Keratinocyte (primary cell): ENCODE data around the gene DENND1A. TPM values are rescaled to one million over a fixed set of nuclear protein-coding genes. Genes with fewer than 3 reads are reported as not detected.

Experiments used
- DNase-seq: peaks from one replicate; pipeline ENCODE4 v3.0.0-alpha.2; 2011; ENCODE audit warnings: low read depth, missing footprints, low spot score
- FAIRE-seq: peaks from 2 replicates; lab custom pipeline; 2011; peaks lifted over from hg19 to GRCh38; lab: Jason Lieb, UNC
- H2AFZ ChIP-seq: 2 replicates; pipeline ENCODE4 v1.6.0; 2012; ENCODE audit warnings: low read length, control low read depth, inconsistent platforms; ENCODE audit not compliant: control insufficient read depth
- H3K27ac ChIP-seq: 2 replicates; pipeline ENCODE4 v1.5.1; 2011; ENCODE audit warnings: low read length; ENCODE audit not compliant: control insufficient read depth, insufficient read depth
- H3K27me3 ChIP-seq: 3 replicates; pipeline ENCODE4 v1.6.0; 2011; ENCODE audit warnings: low read length; ENCODE audit not compliant: control insufficient read depth, insufficient read depth; ENCODE audit errors: extremely low read depth
- H3K36me3 ChIP-seq, 2 experiments: 2 replicates in 1 of 2; 3 replicates in 1 of 2; pipeline ENCODE4 v1.5.1; 2011; ENCODE audit warnings: low read length in 2 of 2, mild to moderate bottlenecking in 1 of 2; ENCODE audit not compliant: control insufficient read depth in 2 of 2, insufficient read depth in 2 of 2; ENCODE audit errors: extremely low read depth in 1 of 2
- H3K4me1 ChIP-seq: 3 replicates; pipeline ENCODE4 v1.5.1; 2011; ENCODE audit warnings: low read length; ENCODE audit not compliant: control insufficient read depth, insufficient read depth; ENCODE audit errors: extremely low read depth
- H3K4me2 ChIP-seq: 3 replicates; pipeline ENCODE4 v1.6.0; 2011; ENCODE audit warnings: low read depth, low read length; ENCODE audit not compliant: control insufficient read depth, insufficient read depth; ENCODE audit errors: extremely low read depth
- H3K4me3 ChIP-seq, 3 experiments: fragments of 200-600 bp in 1 of 3; sonication (generic) in 1 of 3; 2 replicates in 2 of 3; 3 replicates in 1 of 3; pipeline ENCODE4 v1.5.1; 2011 to 2016; ENCODE audit warnings: low read length in 3 of 3, mild to moderate bottlenecking in 3 of 3, control low read depth in 2 of 3, inconsistent platforms in 1 of 3, low read depth in 1 of 3, mixed read lengths in 1 of 3, mixed run types in 1 of 3, moderate library complexity in 1 of 3; ENCODE audit not compliant: control insufficient read depth in 2 of 3, insufficient read depth in 2 of 3; ENCODE audit errors: extremely low read depth in 1 of 3
- H3K79me2 ChIP-seq: 2 replicates; pipeline ENCODE4 v1.6.0; 2012; ENCODE audit warnings: low read length; ENCODE audit not compliant: control insufficient read depth, insufficient read depth
- H3K9ac ChIP-seq: 3 replicates; pipeline ENCODE4 v1.6.0; 2011; ENCODE audit warnings: low read length; ENCODE audit not compliant: control insufficient read depth, insufficient read depth; ENCODE audit errors: extremely low read depth
- H3K9me1 ChIP-seq: 3 replicates; pipeline ENCODE4 v1.6.0; 2011; ENCODE audit warnings: low read length; ENCODE audit not compliant: control insufficient read depth, insufficient read depth; ENCODE audit errors: extremely low read depth
- H3K9me3 ChIP-seq: 2 replicates; pipeline ENCODE4 v1.5.1; 2012; ENCODE audit warnings: low read depth, low read length; ENCODE audit not compliant: control insufficient read depth
- H4K20me1 ChIP-seq: 3 replicates; pipeline ENCODE4 v1.6.0; 2011; ENCODE audit warnings: low read length; ENCODE audit not compliant: control insufficient read depth, insufficient read depth; ENCODE audit errors: extremely low read depth
- EZH2 ChIP-seq: IDR thresholded peaks from one replicate; pipeline ENCODE4 v1.6.1; 2012; ENCODE audit warnings: inconsistent platforms, mild to moderate bottlenecking, low read length, moderate library complexity
- dilution Hi-C: fragments of 300-500 bp; cut with MboI; formaldehyde crosslinking; loops from one replicate; pipeline ENCODE4 v1.7.0; 2020; ENCODE audit warnings: low sequenced_read_pairs; ENCODE audit not compliant: extremely low pct_ligation_motif_present
- polyA plus RNA-seq, 5 experiments: library from polyadenylated mRNA; depleted of rRNA in 3 of 5; stranded (reverse) in 3 of 5; stranded (forward) in 1 of 5; unstranded in 1 of 5; fragments of >200 nt; gene quantifications; 1 replicate in 1 of 5; 2 replicates in 3 of 5; 3 replicates in 1 of 5; pipeline versions ENCODE4 v1.2.1 to v1.2.3, GENCODE V29; 2011 to 2012; ENCODE audit warnings: missing spikeins in 2 of 5, low read depth in 1 of 5, low replicate concordance in 1 of 5
- TF ChIP-seq, protein P1 (sequence below), 3 experiments: IDR thresholded peaks in 1 of 3; conservative IDR thresholded peaks in 1 of 3; optimal IDR thresholded peaks in 1 of 3; 2 replicates in 2 of 3; 3 replicates in 1 of 3; pipeline versions ENCODE3 to v1.5.1; 2011; ENCODE audit warnings: low read length in 3 of 3, mild to moderate bottlenecking in 3 of 3, moderate library complexity in 2 of 3, control low read depth in 1 of 3, inconsistent platforms in 1 of 3; ENCODE audit not compliant: insufficient read depth in 2 of 3; ENCODE audit errors: extremely low read depth in 1 of 3

The DENND1A gene
- polyA plus RNA-seq, 1 donor (not counting 4 experiments of a cell fraction or from before 2014, with no cell fraction given): 13.0 TPM

DNA sequence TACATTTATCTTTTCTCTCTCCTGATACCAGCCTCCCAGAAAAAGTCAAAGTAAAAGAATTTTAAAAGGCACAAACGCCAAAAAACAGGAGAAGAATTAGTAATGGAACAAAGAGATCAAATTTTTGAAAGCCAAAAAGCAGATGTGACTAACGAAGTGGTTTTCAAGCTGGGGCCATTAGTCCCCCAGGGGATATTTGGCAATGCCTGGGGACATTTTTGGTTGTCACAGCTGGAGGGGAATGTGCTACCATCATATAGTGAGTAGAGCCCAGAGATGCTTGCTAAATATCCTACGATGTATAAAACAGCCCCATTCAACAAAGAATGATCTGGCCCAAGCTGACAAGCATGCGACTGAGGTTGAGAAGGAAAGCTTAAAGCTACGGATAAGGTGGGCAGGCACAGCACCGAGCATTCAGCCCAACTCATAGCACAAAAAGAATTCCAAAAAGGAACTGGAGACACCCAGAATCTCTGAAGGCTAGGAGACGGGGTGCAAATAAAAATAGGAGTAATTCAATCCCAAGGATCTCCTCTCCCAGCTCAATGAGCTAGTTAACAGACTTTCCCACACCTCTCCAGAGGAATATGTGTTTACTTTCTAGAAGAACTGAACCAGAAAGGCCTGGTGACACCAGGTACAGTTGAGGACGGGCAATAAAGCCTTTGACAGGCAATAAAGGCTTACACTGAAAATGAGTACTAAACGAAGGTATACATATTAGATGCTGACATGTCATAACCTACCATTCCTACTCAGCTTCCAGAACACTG, 269.0 kb downstream of the DENND1A start:
- no peak for FAIRE-seq

DNA sequence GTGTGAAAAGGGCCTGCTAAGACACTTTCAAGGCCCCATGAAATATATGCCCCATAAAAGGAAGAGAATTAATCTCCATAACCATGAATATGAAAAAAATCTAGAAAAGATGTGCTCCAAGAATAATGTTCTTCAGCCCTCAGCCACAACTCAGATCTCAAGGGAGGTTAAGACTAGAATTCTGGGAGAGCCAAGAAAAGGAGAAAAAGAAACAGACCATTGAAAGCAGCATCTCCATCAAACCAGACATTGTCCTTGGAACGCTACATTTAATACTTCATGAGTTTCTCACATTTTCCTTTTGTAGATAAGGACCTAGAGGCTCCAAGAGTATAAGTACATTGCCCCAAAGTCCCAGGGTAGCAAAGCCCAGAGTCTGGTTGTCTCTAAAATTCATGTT, 270.6 kb downstream of the DENND1A start:
- Histone ChIP-seq H3K4me1 (no peaks in the 10 kb centered on the region), H2AFZ (no peak overlapping the region), H3K4me2 (no peak overlapping the region), H3K79me2 (no peaks in the 10 kb centered on the region), H3K9me1 (peaks cover 2% of the 10 kb centered on the region), H3K36me3 (peaks cover 0 to 3% of the 10 kb centered on the region in 2 experiments), H3K4me3 (no peak overlapping the region), H3K27ac (no peak overlapping the region), H3K9me3 (no peaks in the 10 kb centered on the region), H3K9ac (no peak overlapping the region), H3K27me3 (no peaks in the 10 kb centered on the region), H4K20me1 (no peaks in the 10 kb centered on the region)
- DNase-seq (no peak), FAIRE-seq (no peak)
- dilution Hi-C loops: no loop called here
- TF ChIP-seq, protein P1, sequence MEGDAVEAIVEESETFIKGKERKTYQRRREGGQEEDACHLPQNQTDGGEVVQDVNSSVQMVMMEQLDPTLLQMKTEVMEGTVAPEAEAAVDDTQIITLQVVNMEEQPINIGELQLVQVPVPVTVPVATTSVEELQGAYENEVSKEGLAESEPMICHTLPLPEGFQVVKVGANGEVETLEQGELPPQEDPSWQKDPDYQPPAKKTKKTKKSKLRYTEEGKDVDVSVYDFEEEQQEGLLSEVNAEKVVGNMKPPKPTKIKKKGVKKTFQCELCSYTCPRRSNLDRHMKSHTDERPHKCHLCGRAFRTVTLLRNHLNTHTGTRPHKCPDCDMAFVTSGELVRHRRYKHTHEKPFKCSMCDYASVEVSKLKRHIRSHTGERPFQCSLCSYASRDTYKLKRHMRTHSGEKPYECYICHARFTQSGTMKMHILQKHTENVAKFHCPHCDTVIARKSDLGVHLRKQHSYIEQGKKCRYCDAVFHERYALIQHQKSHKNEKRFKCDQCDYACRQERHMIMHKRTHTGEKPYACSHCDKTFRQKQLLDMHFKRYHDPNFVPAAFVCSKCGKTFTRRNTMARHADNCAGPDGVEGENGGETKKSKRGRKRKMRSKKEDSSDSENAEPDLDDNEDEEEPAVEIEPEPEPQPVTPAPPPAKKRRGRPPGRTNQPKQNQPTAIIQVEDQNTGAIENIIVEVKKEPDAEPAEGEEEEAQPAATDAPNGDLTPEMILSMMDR (optimal IDR thresholded peaks at IDR 0.05 in 1 of 3, IDR thresholded peaks at IDR 0.05 in 1 of 3, conservative IDR thresholded peaks at IDR 0.05 in 1 of 3; ENCODE audit: extremely low read depth in 1 of 3, insufficient read depth in 2 of 3, low read length in 3 of 3): no peak
- TF ChIP-seq EZH2: no peak

More for the DNA sequence above, 269.0 kb downstream of the DENND1A start:
- Histone ChIP-seq H3K4me3 (no peak overlapping the region), H2AFZ (no peak overlapping the region), H4K20me1 (no peaks in the 10 kb centered on the region), H3K27ac (no peak overlapping the region), H3K27me3 (no peaks in the 10 kb centered on the region), H3K36me3 (peaks cover 0 to 3% of the 10 kb centered on the region in 2 experiments), H3K9me1 (no peaks in the 10 kb centered on the region), H3K4me1 (no peaks in the 10 kb centered on the region), H3K9ac (no peak overlapping the region), H3K4me2 (no peak overlapping the region), H3K79me2 (no peaks in the 10 kb centered on the region), H3K9me3 (no peaks in the 10 kb centered on the region)
- no peak for DNase-seq
- dilution Hi-C loops: no loop called here
- TF ChIP-seq, protein P1 (optimal IDR thresholded peaks at IDR 0.05 in 1 of 3, IDR thresholded peaks at IDR 0.05 in 1 of 3, conservative IDR thresholded peaks at IDR 0.05 in 1 of 3; ENCODE audit: extremely low read depth in 1 of 3, insufficient read depth in 2 of 3, low read length in 3 of 3): no peak
- TF ChIP-seq EZH2: no peak
